ENCODE measurements around the gene PTBP2.

The PTBP2 gene

GRCh38 chr1:96727860-96728259 lies 6.3 kb downstream of the PTBP2 start:
- Histone ChIP-seq H3K4me3 (ENCODE audit: insufficient read depth, low read length, poor library complexity, severe bottlenecking) (no peak overlapping the region), H3K79me2 (ENCODE audit: insufficient read depth, low read length) (peaks cover 99% of the 10 kb centered on the region), H3K9me2 (replicated peaks; ENCODE audit: insufficient read depth, low read length) (no peaks in the 10 kb centered on the region), H3K27me3 (ENCODE audit: low read length) (no peaks in the 10 kb centered on the region), H2AFZ (ENCODE audit: low read depth, low read length, severe bottlenecking) (no peak overlapping the region), H3F3A (ENCODE audit: insufficient read depth) (peaks cover 4% of the 10 kb centered on the region; the same call in 1 of the 2 replicates), H4K20me1 (ENCODE audit: low read depth, low read length) (peaks cover 45% of the 10 kb centered on the region), H3K9me3 (ENCODE audit: insufficient read depth, low read length) (no peaks in the 10 kb centered on the region), H3K9ac (ENCODE audit: low read length) (no peak overlapping the region), H3K27ac (ENCODE audit: low read depth, low read length) (no peak overlapping the region), H3K4me2 (ENCODE audit: low read depth, low read length, poor library complexity, severe bottlenecking) (no peak overlapping the region), H3K36me3 (ENCODE audit: low read length) (peaks cover 33% of the 10 kb centered on the region)
- TF ChIP-seq EZH2phosphoT487 (conservative IDR thresholded peaks at IDR 0.05; ENCODE audit: low read length) (no peak), CTCF (IDR thresholded peaks at IDR 0.05; ENCODE audit: insufficient read depth, low read length, poor library complexity, severe bottlenecking) (no peak)

- Histone ChIP-seq H2AFZ (ENCODE audit: low read depth, low read length, severe bottlenecking) (no peak overlapping the region), H3K9ac (ENCODE audit: low read length) (no peak overlapping the region), H3K27me3 (ENCODE audit: low read length) (no peaks in the 10 kb centered on the region), H3K9me2 (replicated peaks; ENCODE audit: insufficient read depth, low read length) (no peaks in the 10 kb centered on the region), H3K27ac (ENCODE audit: low read depth, low read length) (no peak overlapping the region), H4K20me1 (ENCODE audit: low read depth, low read length) (peaks cover 52% of the 10 kb centered on the region), H3K9me3 (ENCODE audit: insufficient read depth, low read length) (no peaks in the 10 kb centered on the region), H3F3A (ENCODE audit: insufficient read depth) (peaks cover 4% of the 10 kb centered on the region; the same call in 1 of the 2 replicates), H3K79me2 (ENCODE audit: insufficient read depth, low read length) (peaks cover 99% of the 10 kb centered on the region), H3K4me2 (ENCODE audit: low read depth, low read length, poor library complexity, severe bottlenecking) (no peak overlapping the region), H3K36me3 (ENCODE audit: low read length) (peaks cover 49% of the 10 kb centered on the region), H3K4me3 (ENCODE audit: insufficient read depth, low read length, poor library complexity, severe bottlenecking) (no peak overlapping the region)
- TF ChIP-seq CTCF (IDR thresholded peaks at IDR 0.05; ENCODE audit: insufficient read depth, low read length, poor library complexity, severe bottlenecking): no peak
- TF ChIP-seq EZH2phosphoT487 (conservative IDR thresholded peaks at IDR 0.05; ENCODE audit: low read length): no peak
Measured at GRCh38 chr1:96730574-96731298, 9.2 kb downstream of the PTBP2 start.

GRCh38 chr1:96741335-96741734 lies 19.8 kb downstream of the PTBP2 start:
- Histone ChIP-seq H3K4me3 (ENCODE audit: insufficient read depth, low read length, poor library complexity, severe bottlenecking) (no peak overlapping the region), H3K9me3 (ENCODE audit: insufficient read depth, low read length) (no peaks in the 10 kb centered on the region), H3K79me2 (ENCODE audit: insufficient read depth, low read length) (peaks cover 100% of the 10 kb centered on the region), H3K9me2 (replicated peaks; ENCODE audit: insufficient read depth, low read length) (no peaks in the 10 kb centered on the region), H2AFZ (ENCODE audit: low read depth, low read length, severe bottlenecking) (no peak overlapping the region), H3K36me3 (ENCODE audit: low read length) (peaks cover 9% of the 10 kb centered on the region; the same call in 1 of the 2 replicates), H3K4me2 (ENCODE audit: low read depth, low read length, poor library complexity, severe bottlenecking) (no peak overlapping the region), H3K27ac (ENCODE audit: low read depth, low read length) (no peak overlapping the region), H3K27me3 (ENCODE audit: low read length) (no peaks in the 10 kb centered on the region), H3K9ac (ENCODE audit: low read length) (no peak overlapping the region), H3F3A (ENCODE audit: insufficient read depth) (peaks cover 5% of the 10 kb centered on the region; the same call in 1 of the 2 replicates), H4K20me1 (ENCODE audit: low read depth, low read length) (peaks cover 60% of the 10 kb centered on the region)
- no peak for TF ChIP-seq CTCF (IDR thresholded peaks at IDR 0.05; ENCODE audit: insufficient read depth, low read length, poor library complexity, severe bottlenecking)
- TF ChIP-seq EZH2phosphoT487 (conservative IDR thresholded peaks at IDR 0.05; ENCODE audit: low read length): no peak
